B cell (primary cell): ENCODE results near the gene CD79B. TPM values are rescaled to one million over a fixed set of nuclear protein-coding genes. Genes with fewer than 3 reads are reported as not detected.
A peak's percentile ranks its signal among the peaks of the same experiment; 100 is the strongest.
"Not testable (repeated sequence)": the region's sequence is repeated elsewhere in the genome, so short reads cannot be mapped to it uniquely, and the experiment has no call there.

Source experiments
- ATAC-seq: fragments of 200-7000 bp; cut with Tn5 transposase; one replicate; pipeline ENCODE4 v1.10.0; 2021; ENCODE audit warnings: low read depth, mild to moderate bottlenecking, moderate number of reproducible peaks, moderate library complexity
- CTCF ChIA-PET: fragments of 350-600 bp; sonication (Branson Sonifier 250); formaldehyde crosslinking; loops from one replicate; lab custom pipeline; 2021; ENCODE audit warnings: antibody characterized with exemption, inconsistent platforms; lab: Charles Lee
- POLR2A ChIA-PET: fragments of 350-600 bp; sonication (Branson Sonifier 250); formaldehyde crosslinking; loops from one replicate; lab custom pipeline; 2021; ENCODE audit warnings: antibody characterized with exemption; lab: Charles Lee
- DNase-seq: peaks from one replicate; pipeline ENCODE4 v3.0.0; 2013
- H2AFZ ChIP-seq: 2 replicates; pipeline ENCODE4 v1.6.1; 2012; ENCODE audit warnings: mild to moderate bottlenecking, low read depth, low read length; ENCODE audit not compliant: insufficient read depth, poor library complexity, severe bottlenecking
- H3K27ac ChIP-seq, 2 donors: 1 replicate in 1 of 2; 2 replicates in 1 of 2; pipeline ENCODE4 v1.5.1; 2012 to 2013; ENCODE audit warnings: low read length in 2 of 2, mild to moderate bottlenecking in 2 of 2, moderate library complexity in 1 of 2
- H3K27me3 ChIP-seq, 4 experiments: fragments of 200-600 bp in 1 of 4; sonication (generic) in 1 of 4; replicated peaks in 1 of 4; 1 replicate in 2 of 4; 2 replicates in 2 of 4; pipeline versions ENCODE4 v1.6.1 to v1.7.0; 2013 to 2016; ENCODE audit warnings: low read length in 3 of 4, mild to moderate bottlenecking in 2 of 4, mixed read lengths in 1 of 4, moderate library complexity in 1 of 4; ENCODE audit not compliant: insufficient read depth in 4 of 4, control insufficient read depth in 3 of 4; ENCODE audit errors: control extremely low read depth in 1 of 4
- H3K36me3 ChIP-seq, 2 experiments: replicated peaks in 1 of 2; 1 replicate in 1 of 2; 2 replicates in 1 of 2; pipeline versions ENCODE4 v1.6.1 to v1.7.1; 2013; ENCODE audit warnings: low read length in 1 of 2; ENCODE audit not compliant: insufficient read depth in 2 of 2, control insufficient read depth in 1 of 2; ENCODE audit errors: control extremely low read depth in 1 of 2, extremely low read depth in 1 of 2
- H3K4me1 ChIP-seq, 2 donors: fragments of 200-600 bp in 1 of 2; sonication (generic) in 1 of 2; 1 replicate in 1 of 2; 2 replicates in 1 of 2; pipeline versions ENCODE4 v1.5.1 to v1.6.1; 2013 to 2017; ENCODE audit warnings: low read length in 2 of 2; ENCODE audit not compliant: control insufficient read depth in 2 of 2, insufficient read depth in 2 of 2
- H3K4me2 ChIP-seq: replicated peaks from 2 replicates; pipeline ENCODE3; 2012; ENCODE audit warnings: mild to moderate bottlenecking, low read depth, low read length; ENCODE audit not compliant: poor library complexity, severe bottlenecking
- H3K4me3 ChIP-seq, 5 experiments: fragments of 200-600 bp in 1 of 5; sonication (generic) in 1 of 5; 1 replicate in 3 of 5; 2 replicates in 2 of 5; pipeline versions ENCODE4 v1.5.1 to v1.7.0; 2011 to 2016; ENCODE audit warnings: low read length in 4 of 5, mild to moderate bottlenecking in 4 of 5, low read depth in 2 of 5, control low read depth in 1 of 5, moderate library complexity in 1 of 5; ENCODE audit not compliant: insufficient read depth in 1 of 5; ENCODE audit errors: control extremely low read depth in 1 of 5, extremely low read depth in 1 of 5
- H3K79me2 ChIP-seq: fragments of 200-600 bp; sonication (generic); one replicate; pipeline ENCODE4 v1.6.0; 2016; ENCODE audit warnings: low read length; ENCODE audit not compliant: control insufficient read depth, insufficient read depth
- H3K9ac ChIP-seq: fragments of 200-600 bp; sonication (generic); 2 replicates; pipeline ENCODE4 v1.6.1; 2017; ENCODE audit warnings: mild to moderate bottlenecking, low read length, moderate library complexity
- H3K9me3 ChIP-seq, 3 donors: one replicate each; pipeline versions ENCODE4 v1.6.1 to v1.7.1; 2013; ENCODE audit warnings: low read length in 2 of 3; ENCODE audit not compliant: control insufficient read depth in 2 of 3, insufficient read depth in 1 of 3; ENCODE audit errors: control extremely low read depth in 1 of 3
- H4K20me1 ChIP-seq: 2 replicates; pipeline ENCODE4 v1.6.0; 2012; ENCODE audit warnings: mild to moderate bottlenecking, low read length; ENCODE audit not compliant: insufficient read depth, control insufficient read depth, poor library complexity, severe bottlenecking
- H3K27ac Mint-ChIP-seq: one replicate; pipeline ENCODE4 v1.8.0; 2021; ENCODE audit warnings: mixed read lengths
- H3K27me3 Mint-ChIP-seq: one replicate; pipeline ENCODE4 v1.8.0; 2021; ENCODE audit warnings: mixed read lengths
- H3K4me1 Mint-ChIP-seq: one replicate; pipeline ENCODE4 v1.8.0; 2021; ENCODE audit warnings: mixed read lengths
- H3K4me3 Mint-ChIP-seq: one replicate; pipeline ENCODE4 v1.8.0; 2021; ENCODE audit warnings: mixed read lengths
- H3K9me3 Mint-ChIP-seq: one replicate; pipeline ENCODE4 v1.8.0; 2022; ENCODE audit warnings: mixed read lengths; ENCODE audit not compliant: insufficient read depth
- EZH2 ChIP-seq: IDR thresholded peaks from 2 replicates; pipeline ENCODE4 v1.6.1; 2012; ENCODE audit warnings: borderline replicate concordance, low read depth, mild to moderate bottlenecking, moderate library complexity, low read length; ENCODE audit not compliant: insufficient read depth, poor library complexity, severe bottlenecking
- WGBS: methylation state at CpG from one replicate; pipeline ENCODE4 v1.1.5; 2013; ENCODE audit warnings: missing lambda C conversion rate; ENCODE audit not compliant: insufficient coverage; 5-methylcytosine and 5-hydroxymethylcytosine counted together
- intact Hi-C: fragments of 100-400 bp; cut with micrococcal nuclease; formaldehyde crosslinking; loops from one replicate; pipeline ENCODE4 v1.10.0; 2022
- polyA plus RNA-seq: library from polyadenylated mRNA; depleted of rRNA; stranded (reverse); fragments of >200 nt; gene quantifications from 2 replicates; pipeline ENCODE4 v1.2.3, GENCODE V29; 2012
- total RNA-seq, 2 donors: library from RNA; stranded (reverse); fragments of 120-200 nt in 1 of 2; gene quantifications; 1 replicate in 1 of 2; 2 replicates in 1 of 2; pipeline versions ENCODE4 v1.2.3 to v1.2.4, GENCODE V29; 2013 to 2022
- TF ChIP-seq, protein P1 (sequence below): fragments of 200-600 bp; IDR thresholded peaks from one replicate; pipeline ENCODE4 v1.8.0; 2022; ENCODE audit warnings: antibody characterized with exemption, mild to moderate bottlenecking

Gene CD79B
- total and polyA plus RNA-seq, 2 donors (not counting 1 experiment from before 2014, with no cell fraction given), result 891 to 1,100 TPM

DNA sequence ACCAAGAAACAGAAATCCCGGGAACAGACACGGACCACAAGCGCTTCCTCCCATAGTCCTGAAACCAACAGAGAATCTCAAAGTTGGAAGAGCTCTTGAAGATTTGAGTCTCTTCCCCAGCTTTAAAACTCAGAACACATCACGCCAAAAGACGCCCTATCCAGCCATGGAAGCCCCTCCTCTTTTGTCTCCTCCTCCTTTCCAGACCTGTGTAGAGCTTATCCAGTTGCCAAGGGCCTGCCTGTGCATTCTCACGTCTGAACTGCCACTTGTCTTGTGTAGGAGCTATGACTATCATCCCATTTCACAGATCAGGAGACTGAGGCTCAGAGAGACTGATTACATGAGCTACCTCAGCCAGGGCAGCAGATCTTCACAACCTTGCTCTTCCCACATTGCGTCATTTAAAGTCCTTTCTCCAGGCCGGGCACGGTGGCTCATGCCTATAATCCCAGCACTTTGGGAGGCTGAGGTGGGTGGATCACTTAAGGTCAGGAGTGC lies 49.5 kb downstream of the CD79B start:
- H3K4me3 ChIP-seq, H3K9me3 Mint-ChIP-seq, H3K4me2 ChIP-seq, DNase-seq, H3K27ac Mint-ChIP-seq, ATAC-seq, H3K27ac ChIP-seq, H3K27me3 Mint-ChIP-seq, H3K9me3 ChIP-seq, H3K9ac ChIP-seq, H3K79me2 ChIP-seq, H2AFZ ChIP-seq, H3K36me3 ChIP-seq, intact Hi-C loops, H3K4me3 Mint-ChIP-seq, H4K20me1 ChIP-seq, H3K4me1 ChIP-seq, H3K27me3 ChIP-seq, POLR2A ChIA-PET: not testable (repeated sequence)
- WGBS, result 36% methylated on average over 1 of the region's 9 CpGs
- CTCF ChIA-PET, result interaction anchor here (0.8 to 1.7 kb wide), 5 partner anchors 18 to 250 kb away, joined by 3 to 14 read pairs (median 4); no protein-coding TSS in a partner anchor
- H3K4me1 Mint-ChIP-seq, result peaks cover 10% of the 10 kb centered on the region

DNA sequence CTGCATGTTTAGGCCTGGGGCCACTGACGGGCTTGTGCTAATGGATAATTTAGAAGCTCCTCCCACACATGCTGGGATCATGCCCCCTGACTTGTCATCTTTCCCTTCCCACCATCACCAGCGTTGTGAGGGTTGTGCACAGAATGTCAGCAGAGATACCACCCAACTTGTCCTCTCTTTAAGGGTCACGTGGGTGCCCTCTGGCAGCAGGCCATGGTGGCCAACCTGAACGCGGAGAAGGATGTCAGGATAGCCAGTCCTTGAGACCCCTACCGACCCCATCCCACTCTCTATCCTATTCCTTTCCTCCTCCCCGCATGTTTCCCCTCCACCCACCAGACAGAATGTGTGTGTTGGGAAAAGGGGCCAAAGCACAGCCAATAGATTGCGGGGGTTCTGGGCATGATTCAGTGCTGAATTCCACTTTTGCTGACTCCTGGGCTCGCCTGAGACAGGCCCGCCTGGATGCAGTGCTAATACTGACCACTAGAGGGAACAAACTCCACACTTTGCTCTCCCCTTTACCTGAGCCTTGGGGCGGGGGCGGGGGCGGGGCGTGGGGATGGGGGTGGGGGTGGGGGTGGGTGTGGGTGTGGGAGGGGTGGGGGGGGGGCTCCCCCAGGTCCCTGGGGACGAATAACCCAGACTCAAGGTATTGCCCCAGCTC lies 50.1 kb downstream of the CD79B start, which contains the start of gene GH2:
GH2 (minus strand) TSS at position 10 of the 667 bp plus-strand sequence. CDS start 143 bp downstream, outside the sequence.
- ChIA-PET CTCF (interaction anchor here (1.1 to 1.7 kb wide), 4 partner anchors 20 to 251 kb away, joined by 3 to 14 read pairs (median 6); partner anchors contain the start of gene GH1), POLR2A (no interaction called here)
- no peaks in the 10 kb centered on the region for H3K9me3 ChIP-seq
- Mint-ChIP-seq H3K27me3 (peaks cover 3% of the 10 kb centered on the region), H3K4me3 (no peak within 1 kb of the TSS), H3K4me1 (peaks cover 10% of the 10 kb centered on the region), H3K27ac (no peak within 1 kb of the TSS), H3K9me3 (no peaks in the 10 kb centered on the region)
- H4K20me1 ChIP-seq, result no peaks in the 10 kb centered on the region
- no peak within 1 kb of the TSS for H3K4me2 ChIP-seq
- H3K79me2 ChIP-seq, result no peaks in the 10 kb centered on the region
- no peak within 1 kb of the TSS for H2AFZ ChIP-seq
- peaks cover 0 to 3% (median 0%) of the 10 kb centered on the region in 4 experiments for H3K27me3 ChIP-seq
- no peaks in the 10 kb centered on the region for H3K4me1 ChIP-seq
- DNase-seq (peak; percentile 76), ATAC-seq (peak; percentile 91)
- WGBS, result 36% methylated on average over 4 of the region's 15 CpGs
- no peak for TF ChIP-seq EZH2
- TF ChIP-seq, protein P1, sequence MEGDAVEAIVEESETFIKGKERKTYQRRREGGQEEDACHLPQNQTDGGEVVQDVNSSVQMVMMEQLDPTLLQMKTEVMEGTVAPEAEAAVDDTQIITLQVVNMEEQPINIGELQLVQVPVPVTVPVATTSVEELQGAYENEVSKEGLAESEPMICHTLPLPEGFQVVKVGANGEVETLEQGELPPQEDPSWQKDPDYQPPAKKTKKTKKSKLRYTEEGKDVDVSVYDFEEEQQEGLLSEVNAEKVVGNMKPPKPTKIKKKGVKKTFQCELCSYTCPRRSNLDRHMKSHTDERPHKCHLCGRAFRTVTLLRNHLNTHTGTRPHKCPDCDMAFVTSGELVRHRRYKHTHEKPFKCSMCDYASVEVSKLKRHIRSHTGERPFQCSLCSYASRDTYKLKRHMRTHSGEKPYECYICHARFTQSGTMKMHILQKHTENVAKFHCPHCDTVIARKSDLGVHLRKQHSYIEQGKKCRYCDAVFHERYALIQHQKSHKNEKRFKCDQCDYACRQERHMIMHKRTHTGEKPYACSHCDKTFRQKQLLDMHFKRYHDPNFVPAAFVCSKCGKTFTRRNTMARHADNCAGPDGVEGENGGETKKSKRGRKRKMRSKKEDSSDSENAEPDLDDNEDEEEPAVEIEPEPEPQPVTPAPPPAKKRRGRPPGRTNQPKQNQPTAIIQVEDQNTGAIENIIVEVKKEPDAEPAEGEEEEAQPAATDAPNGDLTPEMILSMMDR, result peak; percentile 61
- no peak within 1 kb of the TSS for H3K27ac ChIP-seq
- H3K9ac ChIP-seq, result no peak within 1 kb of the TSS
- no peak within 1 kb of the TSS for H3K4me3 ChIP-seq
- no peaks in the 10 kb centered on the region for H3K36me3 ChIP-seq
- intact Hi-C loops, result no loop called here

DNA sequence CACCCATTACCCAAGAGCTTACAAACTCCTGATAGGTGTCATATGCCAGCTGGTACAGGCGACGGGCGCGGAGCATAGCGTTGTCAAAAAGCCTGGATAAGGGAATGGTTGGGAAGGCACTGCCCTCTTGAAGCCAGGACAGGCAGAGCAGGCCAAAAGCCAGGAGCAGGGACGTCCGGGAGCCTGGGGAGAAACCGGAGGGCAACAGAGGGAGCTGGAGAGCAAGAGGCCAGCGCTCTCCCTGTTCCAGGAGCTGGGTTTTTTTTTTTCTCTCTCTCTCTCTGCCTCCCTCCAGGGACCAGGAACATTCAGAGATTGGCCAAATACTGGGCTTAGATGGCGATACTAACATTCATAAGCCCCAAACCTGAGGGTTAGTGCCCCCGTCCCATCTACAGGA lies 50.8 kb downstream of the CD79B start:
- not testable (repeated sequence) for H3K4me2 ChIP-seq

More for the DNA sequence above, 50.8 kb downstream of the CD79B start:
- CTCF ChIA-PET, result interaction anchor here (0.7 to 1.1 kb wide), 3 partner anchors 20 to 827 kb away, joined by 3 to 6 read pairs (median 5); partner anchors contain the start of gene GH1
- H3K27ac ChIP-seq, intact Hi-C loops, H3K9ac ChIP-seq, H3K27ac Mint-ChIP-seq, H3K9me3 Mint-ChIP-seq, H2AFZ ChIP-seq, H3K27me3 Mint-ChIP-seq, H4K20me1 ChIP-seq, H3K4me3 Mint-ChIP-seq, H3K27me3 ChIP-seq, ATAC-seq, H3K4me1 ChIP-seq, H3K79me2 ChIP-seq, H3K36me3 ChIP-seq, POLR2A ChIA-PET, DNase-seq, H3K4me3 ChIP-seq, H3K9me3 ChIP-seq: not testable (repeated sequence)
- peaks cover 10% of the 10 kb centered on the region for H3K4me1 Mint-ChIP-seq
- WGBS, result 94% methylated on average over 10 of the region's 11 CpGs
